Suppressor macrophage (primary cell): ENCODE data around the gene TAPBP.
"Not testable (repeated sequence)": the region's sequence is repeated elsewhere in the genome, so short reads cannot be mapped to it uniquely, and the experiment has no call there.

ENCODE experiments used
- DNase-seq, 4 experiments: peaks; one replicate each; pipeline ENCODE4 v3.0.0-alpha.2; 2020 to 2022

Gene TAPBP

DNA sequence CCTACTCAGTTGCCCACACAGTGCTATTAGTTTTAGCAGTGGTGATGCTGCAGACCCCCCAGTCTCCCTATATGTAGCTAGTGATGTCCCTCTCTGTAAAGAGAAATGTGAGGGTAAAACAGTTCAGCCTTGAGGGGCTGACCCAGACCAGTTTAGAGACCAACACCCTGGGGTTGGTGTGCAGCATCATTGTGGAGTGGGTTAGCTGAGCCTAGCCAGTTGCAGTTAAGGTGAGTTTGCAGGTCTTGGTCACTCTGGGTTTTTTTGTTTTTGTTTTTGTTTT lies 37.4 kb downstream of the TAPBP start:
- no peak for DNase-seq

DNA sequence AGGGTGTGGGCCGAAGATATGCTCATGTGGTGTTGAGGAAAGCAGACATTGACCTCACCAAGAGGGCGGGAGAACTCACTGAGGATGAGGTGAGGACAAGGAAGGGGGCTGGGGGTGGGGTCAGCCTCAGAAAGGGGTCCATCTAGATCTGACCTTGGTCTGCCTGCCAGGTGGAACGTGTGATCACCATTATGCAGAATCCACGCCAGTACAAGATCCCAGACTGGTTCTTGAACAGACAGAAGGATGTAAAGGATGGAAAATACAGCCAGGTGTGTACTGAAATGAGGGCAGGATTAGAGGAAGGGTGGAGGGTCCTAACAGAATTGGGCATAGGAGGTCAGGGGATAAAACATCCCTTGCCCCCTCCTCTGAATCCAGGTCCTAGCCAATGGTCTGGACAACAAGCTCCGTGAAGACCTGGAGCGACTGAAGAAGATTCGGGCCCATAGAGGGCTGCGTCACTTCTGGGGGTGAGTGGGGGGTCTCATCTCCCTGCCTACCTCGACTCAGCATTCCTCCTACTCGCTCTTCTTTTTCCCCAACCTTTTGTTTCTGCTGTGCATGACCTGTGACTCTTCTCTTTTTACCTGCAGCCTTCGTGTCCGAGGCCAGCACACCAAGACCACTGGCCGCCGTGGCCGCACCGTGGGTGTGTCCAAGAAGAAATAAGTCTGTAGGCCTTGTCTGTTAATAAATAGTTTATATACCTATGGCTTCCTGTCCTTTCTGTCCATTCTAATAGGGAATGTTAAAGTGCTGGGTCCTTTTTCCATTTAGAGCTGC lies 37.9 kb downstream of the TAPBP start:
- DNase-seq = not testable (repeated sequence)

GRCh38 chr6:33273924-33274902 lies 39.7 kb downstream of the TAPBP start:
- no peak for DNase-seq

- no peak for DNase-seq
These were observed 40.6 kb downstream of the TAPBP start for GRCh38 chr6:33273129-33273923.

DNA sequence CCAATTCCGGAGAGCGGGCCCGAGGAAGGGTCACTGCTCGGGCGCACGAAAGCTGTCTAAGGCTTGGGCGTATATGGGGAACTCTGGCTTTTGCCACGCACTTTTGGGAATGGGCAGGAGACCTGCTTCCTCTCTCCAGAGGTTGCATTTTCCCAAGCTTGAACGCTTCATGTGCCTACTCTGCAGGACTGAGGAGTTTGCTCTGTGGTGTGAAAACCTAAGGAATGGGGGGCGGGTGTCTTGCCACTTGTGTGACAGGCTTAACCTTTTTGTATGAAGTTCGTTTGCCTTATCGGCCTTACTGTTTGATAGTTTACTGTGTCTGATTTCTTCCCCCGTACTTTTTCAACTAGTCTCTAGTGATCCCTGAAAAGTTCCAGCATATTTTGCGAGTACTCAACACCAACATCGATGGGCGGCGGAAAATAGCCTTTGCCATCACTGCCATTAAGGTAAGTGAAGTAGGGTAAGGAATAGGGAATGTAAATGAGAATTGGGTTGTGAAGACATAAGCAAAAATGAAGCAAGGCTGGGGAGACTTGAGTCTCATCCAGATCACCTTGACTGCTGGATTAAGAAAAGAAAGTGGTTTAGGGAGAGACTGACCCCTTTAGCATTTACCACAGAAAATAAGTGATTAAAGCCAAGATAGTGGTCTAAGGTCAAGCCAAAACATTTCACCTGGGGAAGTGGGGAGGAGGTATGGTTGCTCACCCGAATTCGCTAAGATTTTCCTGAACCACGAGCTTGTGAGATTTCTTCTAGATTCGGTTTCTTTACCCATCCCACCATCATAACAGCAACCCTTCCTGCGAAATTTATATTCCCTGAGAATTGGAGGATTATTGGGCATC lies 41.4 kb downstream of the TAPBP start:
- no peak for DNase-seq

DNA sequence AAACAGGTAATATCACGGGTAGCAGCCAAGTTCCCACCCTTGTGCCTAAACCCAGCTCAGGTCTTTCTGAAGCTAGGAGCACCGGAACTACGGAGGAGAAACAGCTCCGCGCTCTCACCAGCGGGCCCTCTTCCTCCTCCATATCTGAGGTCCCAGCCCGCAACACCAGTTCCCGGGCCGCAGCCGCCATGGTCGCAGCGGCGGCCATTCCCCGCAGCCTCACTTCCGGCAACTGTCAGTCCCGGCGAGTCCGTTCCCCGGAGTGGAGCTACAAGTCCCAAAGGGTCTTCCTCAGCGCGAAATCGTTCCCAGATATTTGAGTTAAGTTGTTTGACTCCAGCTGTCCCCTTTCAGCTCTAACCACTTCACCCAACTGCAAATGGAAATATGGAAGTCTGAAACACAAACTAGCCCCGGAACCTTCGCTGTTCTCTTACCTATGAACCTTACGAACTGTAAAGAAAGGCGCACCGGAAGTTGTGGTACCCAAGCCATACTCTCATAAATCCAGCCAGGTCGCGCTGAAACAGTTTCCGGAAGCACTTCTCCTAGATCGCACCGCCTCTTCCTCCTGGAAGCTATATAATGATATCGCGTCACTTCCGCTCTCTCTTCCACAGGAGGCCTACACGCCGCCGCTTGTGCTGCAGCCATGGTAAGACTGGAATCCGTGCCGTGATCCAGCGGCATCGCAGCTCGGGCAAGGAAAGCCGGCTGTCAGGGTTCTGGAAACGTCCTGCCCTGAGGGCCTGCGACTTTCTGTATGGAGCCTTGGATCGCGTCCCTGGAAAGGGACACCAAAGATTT lies 42.2 kb downstream of the TAPBP start, which contains the start of the genes RPS18 and VPS52:
Gene RPS18, plus strand, starts transcription at position 608 of the 807 bp plus-strand sequence. Its CDS starts 45 bp downstream, at position 653.
Gene VPS52, minus strand, starts transcription at position 409 of the 807 bp plus-strand sequence. Its CDS starts 201 bp downstream, at position 208.
- DNase-seq = peak; percentile 96 to 99 (median 98)

GRCh38 chr6:33271117-33271467 lies 42.8 kb downstream of the TAPBP start:
- DNase-seq = peak in 3 of 4 experiments; percentile 13 to 34 (median 13)

- DNase-seq = no peak
These were observed 49.9 kb downstream of the TAPBP start for GRCh38 chr6:33264015-33264414.

GRCh38 chr6:33262490-33262889 lies 51.4 kb downstream of the TAPBP start:
- not testable (repeated sequence) for DNase-seq

DNA sequence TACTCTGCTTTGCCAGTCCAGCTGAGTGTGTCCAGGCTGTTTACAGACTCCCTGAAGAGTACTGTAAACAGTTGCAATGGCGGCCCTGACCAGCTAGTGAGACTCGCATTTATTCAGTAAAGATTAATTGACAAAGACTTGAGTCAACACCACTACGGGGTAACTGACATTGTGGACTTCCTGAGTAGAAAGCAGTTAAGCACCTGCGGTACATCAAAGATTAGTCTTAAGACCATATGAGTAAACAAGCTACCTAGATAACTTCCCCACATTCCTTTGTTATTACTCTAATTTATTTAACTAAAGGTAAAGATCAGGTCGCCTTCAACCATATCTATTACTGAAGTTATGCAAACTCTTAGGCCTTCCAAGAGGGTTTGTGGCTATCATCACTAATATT lies 54.8 kb downstream of the TAPBP start:
- DNase-seq = no peak

- DNase-seq = no peak
These were observed 59.3 kb downstream of the TAPBP start for GRCh38 chr6:33254591-33254990.

- peak in 3 of 4 experiments; percentile 24 to 55 (median 49) for DNase-seq
These were observed 61.1 kb downstream of the TAPBP start for GRCh38 chr6:33252759-33253158.

DNA sequence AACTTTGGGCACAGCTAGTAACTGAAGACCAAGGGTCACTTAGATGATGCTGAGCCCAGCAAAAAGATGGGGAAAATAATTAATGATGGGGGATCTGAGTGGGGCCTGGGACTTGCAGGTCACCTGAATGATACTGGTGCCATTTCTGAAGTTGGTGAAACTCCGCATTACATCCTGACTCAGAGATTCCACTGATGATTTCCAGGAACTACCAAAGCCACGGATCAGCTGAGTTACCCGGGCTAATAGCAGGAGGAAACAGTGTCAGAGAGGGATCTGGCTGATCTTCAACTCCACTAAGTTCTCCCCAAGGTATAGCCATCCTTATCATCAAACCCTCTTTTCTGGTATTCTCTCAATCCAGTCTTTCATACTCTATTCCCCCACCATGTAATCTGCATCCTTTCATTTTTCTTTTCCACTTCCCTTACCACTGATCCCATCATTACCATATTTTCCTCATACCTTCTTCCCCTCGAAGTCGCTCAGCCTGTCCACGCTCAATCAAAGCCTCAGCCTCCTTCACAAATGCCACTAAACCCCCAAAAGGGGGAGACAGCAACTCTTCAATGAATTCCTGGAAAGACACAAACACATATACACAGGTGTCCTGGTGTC lies 62.4 kb downstream of the TAPBP start:
- peak in 3 of 4 experiments; percentile 18 to 21 (median 20) for DNase-seq

- DNase-seq = no peak
These were observed 63.1 kb downstream of the TAPBP start for GRCh38 chr6:33250731-33251130.

- DNase-seq = peak in 3 of 4 experiments; percentile 18 to 47 (median 33)
These were observed 63.9 kb downstream of the TAPBP start for GRCh38 chr6:33249732-33250630.
